Endothelial cell of umbilical vein (primary cell): ENCODE data around the gene SPEF2. TPM values are rescaled to one million over a fixed set of nuclear protein-coding genes. Genes with fewer than 3 reads are reported as not detected.

Experiments
- BruUV-seq: library from RNA; stranded (reverse); fragments of 400-500 nt; replicated peaks from 2 replicates; lab custom pipeline; 2021; lab: Mats Ljungman, UMichigan
- CTCF ChIA-PET: fragments of 300-600, 350-600 bp; sonication (Branson Sonifier 250); formaldehyde crosslinking; loops from one replicate; lab custom pipeline; 2021; ENCODE audit warnings: antibody characterized with exemption, inconsistent platforms; lab: Charles Lee
- POLR2A ChIA-PET: fragments of 300-600, 350-600 bp; sonication (Branson Sonifier 250); formaldehyde crosslinking; loops from one replicate; lab custom pipeline; 2021; ENCODE audit warnings: antibody characterized with exemption, inconsistent platforms; lab: Charles Lee
- DNase-seq: peaks from one replicate; pipeline ENCODE4 v3.0.0-alpha.2; 2011; ENCODE audit warnings: low read depth, low spot score
- FAIRE-seq: peaks from 2 replicates; lab custom pipeline; 2011; peaks lifted over from hg19 to GRCh38; lab: Jason Lieb, UNC
- H2AFZ ChIP-seq: 2 replicates; pipeline ENCODE4 v1.6.0; 2012; ENCODE audit warnings: low read depth, low read length, control low read depth, inconsistent platforms
- H3K27ac ChIP-seq: 2 replicates; pipeline ENCODE4 v1.5.1; 2011; ENCODE audit warnings: low read depth, mild to moderate bottlenecking, control low read depth, low read length, moderate library complexity; ENCODE audit not compliant: insufficient read depth
- H3K27me3 ChIP-seq, 2 experiments: 2 replicates each; pipeline versions ENCODE4 v1.6.0 to v1.6.1; 2011; ENCODE audit warnings: low read length in 2 of 2, mixed read lengths in 1 of 2; ENCODE audit not compliant: control insufficient read depth in 2 of 2, insufficient read depth in 2 of 2
- H3K36me3 ChIP-seq, 2 experiments: 2 replicates in 1 of 2; 3 replicates in 1 of 2; pipeline ENCODE4 v1.5.1; 2011; ENCODE audit warnings: low read length in 2 of 2, mild to moderate bottlenecking in 1 of 2, moderate library complexity in 1 of 2; ENCODE audit not compliant: control insufficient read depth in 2 of 2, insufficient read depth in 2 of 2; ENCODE audit errors: extremely low read depth in 1 of 2
- H3K4me1 ChIP-seq: 3 replicates; pipeline ENCODE4 v1.5.1; 2011; ENCODE audit warnings: mild to moderate bottlenecking, low read length; ENCODE audit not compliant: control insufficient read depth, insufficient read depth; ENCODE audit errors: extremely low read depth
- H3K4me2 ChIP-seq: 2 replicates; pipeline ENCODE4 v1.6.1; 2011; ENCODE audit warnings: low read length, control low read depth, mixed read lengths; ENCODE audit not compliant: insufficient read depth
- H3K4me3 ChIP-seq, 3 experiments: fragments of 200-600 bp in 1 of 3; sonication (generic), shearing (Covaris generic) in 1 of 3; replicated peaks in 1 of 3; 2 replicates each; pipeline ENCODE4 v1.5.1; 2011 to 2016; ENCODE audit warnings: control low read depth in 3 of 3, low read length in 3 of 3, mild to moderate bottlenecking in 2 of 3, inconsistent platforms in 1 of 3, low read depth in 1 of 3, moderate library complexity in 1 of 3; ENCODE audit not compliant: insufficient read depth in 1 of 3
- H3K79me2 ChIP-seq: 2 replicates; pipeline ENCODE4 v1.6.0; 2012; ENCODE audit warnings: low read length, inconsistent platforms; ENCODE audit not compliant: control insufficient read depth, insufficient read depth
- H3K9ac ChIP-seq: replicated peaks from 2 replicates; pipeline ENCODE3; 2011; ENCODE audit warnings: low read length, control low read depth; ENCODE audit not compliant: insufficient read depth; ENCODE audit errors: extremely low read depth
- H3K9me1 ChIP-seq: replicated peaks from 3 replicates; pipeline ENCODE4 v1.6.0; 2011; ENCODE audit warnings: mild to moderate bottlenecking, low read length; ENCODE audit not compliant: control insufficient read depth, insufficient read depth; ENCODE audit errors: extremely low read depth
- H3K9me3 ChIP-seq: replicated peaks from 2 replicates; pipeline ENCODE4 v1.5.1; 2012; ENCODE audit warnings: low read length, inconsistent platforms; ENCODE audit not compliant: control insufficient read depth, insufficient read depth
- H4K20me1 ChIP-seq: replicated peaks from 2 replicates; pipeline ENCODE3; 2011; ENCODE audit warnings: mild to moderate bottlenecking, low read length; ENCODE audit not compliant: control insufficient read depth, insufficient read depth; ENCODE audit errors: extremely low read depth
- EZH2 ChIP-seq: IDR thresholded peaks from 2 replicates; pipeline ENCODE4 v1.6.1; 2012; ENCODE audit warnings: borderline replicate concordance, low read depth, mild to moderate bottlenecking, moderate library complexity, low read length, inconsistent platforms; ENCODE audit not compliant: severe bottlenecking
- FOS ChIP-seq: IDR thresholded peaks from 2 replicates; pipeline ENCODE4 v1.6.1; 2011; ENCODE audit warnings: mild to moderate bottlenecking, low read length, moderate library complexity, borderline replicate concordance; ENCODE audit not compliant: insufficient read depth
- GATA2 ChIP-seq: IDR thresholded peaks from 2 replicates; pipeline ENCODE4 v1.7.0; 2011; ENCODE audit warnings: low read depth, mild to moderate bottlenecking, moderate library complexity, mixed read lengths, low read length; ENCODE audit not compliant: insufficient read length, insufficient read depth
- MAX ChIP-seq: IDR thresholded peaks from 2 replicates; pipeline ENCODE4 v1.6.1; 2011; ENCODE audit not compliant: insufficient read depth, insufficient read length
- POLR2AphosphoS5 ChIP-seq: IDR thresholded peaks from 2 replicates; pipeline ENCODE4 v1.6.1; 2012; ENCODE audit warnings: low read depth, mild to moderate bottlenecking, control low read depth, low read length, moderate library complexity; ENCODE audit not compliant: insufficient read depth
- dilution Hi-C: fragments of 300-500 bp; cut with MboI; formaldehyde crosslinking; loops from one replicate; pipeline ENCODE4 v1.15.0; 2019; ENCODE audit warnings: low sequenced_read_pairs; ENCODE audit not compliant: extremely low pct_ligation_motif_present
- intact Hi-C: fragments of 100-400 bp; cut with micrococcal nuclease; formaldehyde crosslinking; loops from one replicate; pipeline ENCODE4 v1.10.0; 2022
- polyA plus RNA-seq, 4 experiments: library from polyadenylated mRNA; depleted of rRNA in 3 of 4; stranded (reverse) in 3 of 4; unstranded in 1 of 4; fragments of >200 nt; gene quantifications; 2 replicates each; pipeline versions ENCODE4 v1.2.1 to v1.2.3, GENCODE V29; 2011 to 2012; ENCODE audit warnings: missing spikeins in 1 of 4
- total RNA-seq: library from RNA; stranded (reverse); gene quantifications from 2 replicates; pipeline ENCODE4 v1.2.3, GENCODE V29; 2021
- TF ChIP-seq, protein P1 (sequence below), 2 donors: IDR thresholded peaks; 1 replicate in 1 of 2; 2 replicates in 1 of 2; pipeline ENCODE4 v1.5.1; 2011; ENCODE audit warnings: low read length in 2 of 2, mild to moderate bottlenecking in 2 of 2, moderate library complexity in 2 of 2, control low read depth in 1 of 2, inconsistent platforms in 1 of 2, low read depth in 1 of 2; ENCODE audit not compliant: insufficient read depth in 1 of 2; ENCODE audit errors: extremely low read depth in 1 of 2

SPEF2 gene
- total and polyA plus RNA-seq, 2 donors (not counting 3 experiments of a cell fraction or from before 2014, with no cell fraction given), result 0.28 to 0.73 TPM

DNA sequence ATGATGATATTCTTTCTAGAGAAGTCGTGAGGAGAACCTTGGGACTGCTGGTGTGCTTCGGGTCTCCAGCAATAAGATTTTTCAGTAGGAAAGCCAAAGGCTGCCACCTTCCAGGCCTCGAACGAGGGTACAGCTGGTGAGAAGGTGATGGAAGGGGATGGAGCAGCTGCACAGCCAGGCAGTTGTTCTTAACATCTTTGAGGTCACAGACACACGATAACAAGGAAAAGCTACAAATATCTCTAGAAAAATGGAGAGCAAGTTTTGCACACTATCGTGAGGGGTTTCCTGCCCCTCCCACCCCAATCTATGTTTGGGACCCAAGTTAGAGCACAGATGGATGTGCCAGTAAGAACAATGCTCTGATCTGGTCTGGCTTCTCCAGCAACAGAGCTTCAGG is 232.2 kb downstream of the SPEF2 start:
- no peaks in the 10 kb centered on the region for H3K4me1 ChIP-seq
- H4K20me1 ChIP-seq, result no peaks in the 10 kb centered on the region
- no TSS peak for BruUV-seq
- no peak overlapping the region for H2AFZ ChIP-seq
- H3K4me2 ChIP-seq, result no peak overlapping the region
- no peak for TF ChIP-seq MAX
- TF ChIP-seq, protein P1, sequence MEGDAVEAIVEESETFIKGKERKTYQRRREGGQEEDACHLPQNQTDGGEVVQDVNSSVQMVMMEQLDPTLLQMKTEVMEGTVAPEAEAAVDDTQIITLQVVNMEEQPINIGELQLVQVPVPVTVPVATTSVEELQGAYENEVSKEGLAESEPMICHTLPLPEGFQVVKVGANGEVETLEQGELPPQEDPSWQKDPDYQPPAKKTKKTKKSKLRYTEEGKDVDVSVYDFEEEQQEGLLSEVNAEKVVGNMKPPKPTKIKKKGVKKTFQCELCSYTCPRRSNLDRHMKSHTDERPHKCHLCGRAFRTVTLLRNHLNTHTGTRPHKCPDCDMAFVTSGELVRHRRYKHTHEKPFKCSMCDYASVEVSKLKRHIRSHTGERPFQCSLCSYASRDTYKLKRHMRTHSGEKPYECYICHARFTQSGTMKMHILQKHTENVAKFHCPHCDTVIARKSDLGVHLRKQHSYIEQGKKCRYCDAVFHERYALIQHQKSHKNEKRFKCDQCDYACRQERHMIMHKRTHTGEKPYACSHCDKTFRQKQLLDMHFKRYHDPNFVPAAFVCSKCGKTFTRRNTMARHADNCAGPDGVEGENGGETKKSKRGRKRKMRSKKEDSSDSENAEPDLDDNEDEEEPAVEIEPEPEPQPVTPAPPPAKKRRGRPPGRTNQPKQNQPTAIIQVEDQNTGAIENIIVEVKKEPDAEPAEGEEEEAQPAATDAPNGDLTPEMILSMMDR (IDR thresholded peaks at IDR 0.05; ENCODE audit: extremely low read depth in 1 of 2, insufficient read depth in 1 of 2, low read depth in 1 of 2, low read length in 2 of 2), result no peak
- no peak for TF ChIP-seq FOS
- no peak for TF ChIP-seq EZH2
- TF ChIP-seq POLR2AphosphoS5, result no peak
- no peak for TF ChIP-seq GATA2
- no peak overlapping the region for H3K9ac ChIP-seq
- no peaks in the 10 kb centered on the region for H3K36me3 ChIP-seq
- CTCF ChIA-PET, result interaction anchor here (1.0 to 4.1 kb wide), 3 partner anchors 12 to 75 kb away, joined by 4 to 17 read pairs (median 6); no protein-coding TSS in a partner anchor
- no peak overlapping the region for H3K27ac ChIP-seq
- H3K9me3 ChIP-seq, result peaks cover 2% of the 10 kb centered on the region
- POLR2A ChIA-PET, result no interaction called here
- H3K27me3 ChIP-seq, result no peaks in the 10 kb centered on the region
- H3K4me3 ChIP-seq, result no peak overlapping the region
- FAIRE-seq (no peak), DNase-seq (no peak)
- intact Hi-C loops (no loop called here), dilution Hi-C loops (no loop called here)
- no peaks in the 10 kb centered on the region for H3K9me1 ChIP-seq
- no peaks in the 10 kb centered on the region for H3K79me2 ChIP-seq
